GM12878 (cell line): ENCODE measurements around the gene ZDHHC19. TPM values are rescaled to one million over a fixed set of nuclear protein-coding genes. Genes with fewer than 3 reads are reported as not detected.

Experiments
- CBFB ChIP-seq: IDR thresholded peaks from 2 replicates; pipeline ENCODE4 v1.6.1; 2016; ENCODE audit warnings: antibody characterized with exemption, low read depth
- CHD1 ChIP-seq: IDR thresholded peaks from 2 replicates; pipeline ENCODE4 v1.6.1; 2012; ENCODE audit warnings: low read depth, low read length, improper control_type of control experiment
- EED ChIP-seq: sonication (generic); IDR thresholded peaks from 2 replicates; pipeline ENCODE4 v1.6.1; 2016; ENCODE audit warnings: antibody characterized with exemption, low read depth
- FOXM1 ChIP-seq: IDR thresholded peaks from 2 replicates; pipeline ENCODE4 v1.6.1; 2012; ENCODE audit warnings: low read depth, mild to moderate bottlenecking, inconsistent platforms, low read length, moderate library complexity
- HCFC1 ChIP-seq: fragments of 150-350 bp; IDR thresholded peaks from 2 replicates; pipeline ENCODE4 v1.6.1; 2014; ENCODE audit warnings: low read length
- HDGF ChIP-seq: fragments of 450-650 bp; IDR thresholded peaks from 2 replicates; pipeline ENCODE4 v1.6.1; 2016; ENCODE audit warnings: antibody characterized with exemption
- MEF2A ChIP-seq: IDR thresholded peaks from 2 replicates; pipeline ENCODE4 v1.6.1; 2011; ENCODE audit warnings: low read depth, mild to moderate bottlenecking, low read length, moderate library complexity; ENCODE audit not compliant: insufficient read depth
- NFIC ChIP-seq: IDR thresholded peaks from 2 replicates; pipeline ENCODE4 v1.6.1; 2012; ENCODE audit warnings: low read depth, mild to moderate bottlenecking, inconsistent platforms, low read length, moderate library complexity
- PML ChIP-seq: IDR thresholded peaks from 2 replicates; pipeline ENCODE4 v1.6.1; 2012; ENCODE audit warnings: low read length, inconsistent platforms
- POLR2A ChIP-seq: IDR thresholded peaks from 2 replicates; pipeline ENCODE4 v1.6.1; 2011; ENCODE audit warnings: low read depth, mild to moderate bottlenecking, low read length
- POU2F2 ChIP-seq: IDR thresholded peaks from 3 replicates; pipeline ENCODE4 v1.6.1; 2011; ENCODE audit warnings: low read depth, mild to moderate bottlenecking, low read length, borderline replicate concordance
- RAD21 ChIP-seq: IDR thresholded peaks from 2 replicates; pipeline ENCODE4 v1.6.1; 2011; ENCODE audit warnings: mild to moderate bottlenecking, low read depth, low read length, moderate library complexity; ENCODE audit not compliant: insufficient read depth
- RUNX3 ChIP-seq: IDR thresholded peaks from 2 replicates; pipeline ENCODE4 v1.6.1; 2012; ENCODE audit warnings: low read length, inconsistent platforms
- SIX5 ChIP-seq: IDR thresholded peaks from 2 replicates; pipeline ENCODE4 v1.6.1; 2011; ENCODE audit warnings: mild to moderate bottlenecking, low read depth, low read length, moderate library complexity; ENCODE audit not compliant: severe bottlenecking
- SMAD1 ChIP-seq: fragments of 450-650 bp; IDR thresholded peaks from 2 replicates; pipeline ENCODE4 v1.6.1; 2018; ENCODE audit warnings: mild to moderate bottlenecking, low read depth; ENCODE audit not compliant: partially characterized antibody
- SRF ChIP-seq, 2 experiments: IDR thresholded peaks; 2 replicates each; pipeline ENCODE4 v1.6.1; 2011; ENCODE audit warnings: low read depth in 2 of 2, low read length in 2 of 2, mild to moderate bottlenecking in 1 of 2, moderate library complexity in 1 of 2
- TBL1XR1 ChIP-seq: IDR thresholded peaks from 2 replicates; pipeline ENCODE4 v1.6.1; 2012; ENCODE audit warnings: low read depth, low read length, improper control_type of control experiment
- WRNIP1 ChIP-seq: IDR thresholded peaks from 2 replicates; pipeline ENCODE4 v1.6.1; 2011; ENCODE audit warnings: low read depth, low read length, improper control_type of control experiment, borderline replicate concordance
- YY1 ChIP-seq: IDR thresholded peaks from 2 replicates; pipeline ENCODE4 v1.6.1; 2011; ENCODE audit warnings: low read depth, mild to moderate bottlenecking, low read length
- polyA plus RNA-seq, 11 experiments: library from polyadenylated mRNA; depleted of rRNA in 4 of 11; unstranded in 6 of 11; stranded (reverse) in 5 of 11; fragments of >200 nt; fragmentation: Nextera tagmentation in 4 of 11; fragmentation: Illumina TruSeq in 1 of 11; extraction: Ambion mirVana in 4 of 11; extraction: Trizol in 1 of 11; gene quantifications; 1 replicate in 1 of 11; 2 replicates in 10 of 11; pipeline versions ENCODE4 v1.2.1 to v1.2.3, GENCODE V29; 2011 to 2016; ENCODE audit warnings: inconsistent platforms in 2 of 11, missing spikeins in 2 of 11, low read depth in 1 of 11
- total RNA-seq, 4 experiments: library from RNA; depleted of rRNA in 3 of 4; stranded (reverse); fragments of >200 nt in 3 of 4; fragmentation: Illumina TruSeq in 1 of 4; extraction: Trizol in 1 of 4; gene quantifications; 2 replicates each; pipeline versions ENCODE4 v1.2.1 to v1.2.3, GENCODE V29; 2013 to 2021
- TF ChIP-seq, protein P1 (sequence below): fragments of 150-350 bp; IDR thresholded peaks from 2 replicates; pipeline ENCODE4 v1.6.1; 2016; ENCODE audit warnings: low read depth, low read length
- TF ChIP-seq, protein P2 (sequence below): IDR thresholded peaks from 2 replicates; pipeline ENCODE4 v1.6.1; 2011; ENCODE audit warnings: low read depth, mild to moderate bottlenecking, low read length, moderate library complexity, borderline replicate concordance; ENCODE audit errors: extremely low read depth
- TF ChIP-seq, protein P3 (sequence below): fragments of 450-650 bp; IDR thresholded peaks from 2 replicates; pipeline ENCODE4 v1.6.1; 2017; ENCODE audit warnings: low read depth, mild to moderate bottlenecking, moderate library complexity
- TF ChIP-seq, protein P4 (sequence below): fragments of 450-650 bp; IDR thresholded peaks from 2 replicates; pipeline ENCODE4 v1.6.1; 2017; ENCODE audit warnings: mild to moderate bottlenecking, moderate library complexity

The ZDHHC19 gene
- total and polyA plus RNA-seq, 10 of the 15 experiments (the other 5 are each of a cell fraction or from before 2014, with no cell fraction given): 0.26 TPM; not detected in 9

DNA sequence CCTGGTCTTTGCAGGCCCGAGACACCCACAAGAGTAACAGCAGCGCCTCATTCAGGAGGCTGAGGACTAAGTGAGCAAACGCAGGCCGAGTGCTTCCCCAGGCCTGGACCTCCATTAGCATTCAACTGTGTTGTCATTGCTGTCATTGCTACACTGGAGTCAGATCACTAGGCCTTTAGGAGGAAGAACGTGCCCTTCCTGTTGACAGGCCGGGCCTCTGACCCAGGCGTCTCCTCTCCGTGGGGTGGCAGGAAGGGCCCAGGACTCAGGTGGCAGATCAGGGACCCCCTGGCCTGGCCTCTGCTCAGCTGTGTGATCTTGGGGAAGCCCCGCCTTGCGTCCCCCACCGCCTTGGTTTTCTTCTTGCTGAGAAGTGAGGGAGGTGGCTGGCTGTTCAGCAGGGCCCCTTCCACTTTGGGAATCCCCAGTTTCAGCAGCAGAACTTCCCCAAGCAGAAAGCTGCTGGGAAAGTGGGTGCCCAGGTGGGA lies 19.1 kb downstream of the ZDHHC19 start (continued):
- TF ChIP-seq, protein P1, sequence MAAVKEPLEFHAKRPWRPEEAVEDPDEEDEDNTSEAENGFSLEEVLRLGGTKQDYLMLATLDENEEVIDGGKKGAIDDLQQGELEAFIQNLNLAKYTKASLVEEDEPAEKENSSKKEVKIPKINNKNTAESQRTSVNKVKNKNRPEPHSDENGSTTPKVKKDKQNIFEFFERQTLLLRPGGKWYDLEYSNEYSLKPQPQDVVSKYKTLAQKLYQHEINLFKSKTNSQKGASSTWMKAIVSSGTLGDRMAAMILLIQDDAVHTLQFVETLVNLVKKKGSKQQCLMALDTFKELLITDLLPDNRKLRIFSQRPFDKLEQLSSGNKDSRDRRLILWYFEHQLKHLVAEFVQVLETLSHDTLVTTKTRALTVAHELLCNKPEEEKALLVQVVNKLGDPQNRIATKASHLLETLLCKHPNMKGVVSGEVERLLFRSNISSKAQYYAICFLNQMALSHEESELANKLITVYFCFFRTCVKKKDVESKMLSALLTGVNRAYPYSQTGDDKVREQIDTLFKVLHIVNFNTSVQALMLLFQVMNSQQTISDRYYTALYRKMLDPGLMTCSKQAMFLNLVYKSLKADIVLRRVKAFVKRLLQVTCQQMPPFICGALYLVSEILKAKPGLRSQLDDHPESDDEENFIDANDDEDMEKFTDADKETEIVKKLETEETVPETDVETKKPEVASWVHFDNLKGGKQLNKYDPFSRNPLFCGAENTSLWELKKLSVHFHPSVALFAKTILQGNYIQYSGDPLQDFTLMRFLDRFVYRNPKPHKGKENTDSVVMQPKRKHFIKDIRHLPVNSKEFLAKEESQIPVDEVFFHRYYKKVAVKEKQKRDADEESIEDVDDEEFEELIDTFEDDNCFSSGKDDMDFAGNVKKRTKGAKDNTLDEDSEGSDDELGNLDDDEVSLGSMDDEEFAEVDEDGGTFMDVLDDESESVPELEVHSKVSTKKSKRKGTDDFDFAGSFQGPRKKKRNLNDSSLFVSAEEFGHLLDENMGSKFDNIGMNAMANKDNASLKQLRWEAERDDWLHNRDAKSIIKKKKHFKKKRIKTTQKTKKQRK: no peak
- peak; percentile 69 for TF ChIP-seq TBL1XR1
- TF ChIP-seq, protein P2, sequence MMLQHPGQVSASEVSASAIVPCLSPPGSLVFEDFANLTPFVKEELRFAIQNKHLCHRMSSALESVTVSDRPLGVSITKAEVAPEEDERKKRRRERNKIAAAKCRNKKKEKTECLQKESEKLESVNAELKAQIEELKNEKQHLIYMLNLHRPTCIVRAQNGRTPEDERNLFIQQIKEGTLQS: no peak
- TF ChIP-seq MEF2A: no peak
- TF ChIP-seq SIX5: no peak
- TF ChIP-seq CBFB: 0 out of 2 replicates have a peak, but pooled peaks have one; percentile 7
- TF ChIP-seq RUNX3: peak; percentile 70
- TF ChIP-seq, protein P3, sequence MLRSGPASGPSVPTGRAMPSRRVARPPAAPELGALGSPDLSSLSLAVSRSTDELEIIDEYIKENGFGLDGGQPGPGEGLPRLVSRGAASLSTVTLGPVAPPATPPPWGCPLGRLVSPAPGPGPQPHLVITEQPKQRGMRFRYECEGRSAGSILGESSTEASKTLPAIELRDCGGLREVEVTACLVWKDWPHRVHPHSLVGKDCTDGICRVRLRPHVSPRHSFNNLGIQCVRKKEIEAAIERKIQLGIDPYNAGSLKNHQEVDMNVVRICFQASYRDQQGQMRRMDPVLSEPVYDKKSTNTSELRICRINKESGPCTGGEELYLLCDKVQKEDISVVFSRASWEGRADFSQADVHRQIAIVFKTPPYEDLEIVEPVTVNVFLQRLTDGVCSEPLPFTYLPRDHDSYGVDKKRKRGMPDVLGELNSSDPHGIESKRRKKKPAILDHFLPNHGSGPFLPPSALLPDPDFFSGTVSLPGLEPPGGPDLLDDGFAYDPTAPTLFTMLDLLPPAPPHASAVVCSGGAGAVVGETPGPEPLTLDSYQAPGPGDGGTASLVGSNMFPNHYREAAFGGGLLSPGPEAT: no peak; the same call in 1 of the 2 replicates
- peak; percentile 42; the same call in 1 of the 2 replicates for TF ChIP-seq YY1
- TF ChIP-seq EED: peak; percentile 83; the same call in 1 of the 2 replicates
- TF ChIP-seq POU2F2: peak; percentile 40; the same call in 1 of the 3 replicates
- TF ChIP-seq PML: no peak
- TF ChIP-seq RAD21: peak; percentile 42; the same call in 1 of the 2 replicates
- no peak for TF ChIP-seq CHD1
- no peak for TF ChIP-seq WRNIP1
- peak; percentile 62 for TF ChIP-seq POLR2A
- TF ChIP-seq HCFC1: no peak
- TF ChIP-seq, protein P4, sequence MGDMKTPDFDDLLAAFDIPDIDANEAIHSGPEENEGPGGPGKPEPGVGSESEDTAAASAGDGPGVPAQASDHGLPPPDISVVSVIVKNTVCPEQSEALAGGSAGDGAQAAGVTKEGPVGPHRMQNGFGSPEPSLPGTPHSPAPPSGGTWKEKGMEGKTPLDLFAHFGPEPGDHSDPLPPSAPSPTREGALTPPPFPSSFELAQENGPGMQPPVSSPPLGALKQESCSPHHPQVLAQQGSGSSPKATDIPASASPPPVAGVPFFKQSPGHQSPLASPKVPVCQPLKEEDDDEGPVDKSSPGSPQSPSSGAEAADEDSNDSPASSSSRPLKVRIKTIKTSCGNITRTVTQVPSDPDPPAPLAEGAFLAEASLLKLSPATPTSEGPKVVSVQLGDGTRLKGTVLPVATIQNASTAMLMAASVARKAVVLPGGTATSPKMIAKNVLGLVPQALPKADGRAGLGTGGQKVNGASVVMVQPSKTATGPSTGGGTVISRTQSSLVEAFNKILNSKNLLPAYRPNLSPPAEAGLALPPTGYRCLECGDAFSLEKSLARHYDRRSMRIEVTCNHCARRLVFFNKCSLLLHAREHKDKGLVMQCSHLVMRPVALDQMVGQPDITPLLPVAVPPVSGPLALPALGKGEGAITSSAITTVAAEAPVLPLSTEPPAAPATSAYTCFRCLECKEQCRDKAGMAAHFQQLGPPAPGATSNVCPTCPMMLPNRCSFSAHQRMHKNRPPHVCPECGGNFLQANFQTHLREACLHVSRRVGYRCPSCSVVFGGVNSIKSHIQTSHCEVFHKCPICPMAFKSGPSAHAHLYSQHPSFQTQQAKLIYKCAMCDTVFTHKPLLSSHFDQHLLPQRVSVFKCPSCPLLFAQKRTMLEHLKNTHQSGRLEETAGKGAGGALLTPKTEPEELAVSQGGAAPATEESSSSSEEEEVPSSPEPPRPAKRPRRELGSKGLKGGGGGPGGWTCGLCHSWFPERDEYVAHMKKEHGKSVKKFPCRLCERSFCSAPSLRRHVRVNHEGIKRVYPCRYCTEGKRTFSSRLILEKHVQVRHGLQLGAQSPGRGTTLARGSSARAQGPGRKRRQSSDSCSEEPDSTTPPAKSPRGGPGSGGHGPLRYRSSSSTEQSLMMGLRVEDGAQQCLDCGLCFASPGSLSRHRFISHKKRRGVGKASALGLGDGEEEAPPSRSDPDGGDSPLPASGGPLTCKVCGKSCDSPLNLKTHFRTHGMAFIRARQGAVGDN: peak; percentile 89
- TF ChIP-seq SRF (IDR thresholded peaks at IDR 0.05; ENCODE audit: low read depth in 2 of 2, low read length in 2 of 2): no peak
- TF ChIP-seq HDGF: no peak
- no peak for TF ChIP-seq SMAD1
- peak; percentile 49; the same call in 1 of the 2 replicates for TF ChIP-seq FOXM1
- TF ChIP-seq NFIC: peak; percentile 68; the same call in 1 of the 2 replicates
